ENCODE measurements around the gene ADGRB2. TPM values are rescaled to one million over a fixed set of nuclear protein-coding genes. Genes with fewer than 3 reads are reported as not detected.

ADGRB2 gene
- total RNA-seq, 1 experiment from 2014 or later = 10.9 TPM

DNA sequence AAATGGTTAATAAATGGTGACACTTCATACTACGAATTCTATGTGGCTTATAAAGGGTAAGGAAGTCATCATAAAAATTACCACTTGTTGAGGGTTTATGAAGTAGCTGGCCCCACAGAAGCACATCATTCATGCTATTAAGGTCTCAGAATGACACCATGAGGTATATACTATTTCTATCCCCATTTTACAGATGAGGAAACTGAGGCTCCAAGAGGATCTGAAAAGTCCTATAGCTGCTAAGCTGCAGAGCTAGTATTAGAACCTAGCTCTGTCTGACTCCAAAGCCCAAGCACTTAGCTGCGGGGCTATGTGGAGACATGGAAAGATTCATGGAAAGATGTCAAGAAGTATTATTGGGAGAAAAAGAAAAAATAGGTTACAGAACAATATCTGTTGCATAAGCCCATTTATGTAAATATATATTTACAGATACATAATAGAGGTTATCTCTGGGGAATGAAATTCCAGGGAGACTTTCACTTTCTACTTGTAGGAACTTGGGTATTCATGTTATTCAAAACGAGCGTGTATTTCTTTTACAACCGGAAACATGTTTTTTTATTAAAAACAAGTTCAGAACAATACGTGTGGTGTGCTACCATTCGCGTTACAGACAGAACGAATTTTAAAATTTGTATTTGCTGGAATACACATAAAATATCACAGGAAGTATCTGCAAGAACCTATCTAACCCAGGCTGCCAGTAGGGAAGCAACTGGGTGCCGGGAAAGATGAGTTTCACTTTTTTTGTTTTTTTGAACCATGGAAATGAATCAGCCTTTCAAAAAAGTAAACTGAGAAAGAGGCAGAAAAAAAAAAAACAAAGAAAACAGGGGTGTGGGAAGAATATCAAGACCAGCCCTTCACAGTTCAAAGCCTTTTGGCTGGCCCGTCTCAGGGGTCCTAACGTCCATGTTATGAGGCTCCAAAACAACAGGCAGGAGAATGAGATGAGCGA lies 38.3 kb upstream of the ADGRB2 start:
- Histone ChIP-seq H3K9me3 (ENCODE audit: control insufficient read depth, low read depth, low read length) (no peaks in the 10 kb centered on the region), H3K4me1 (ENCODE audit: insufficient read depth, low read length) (no peaks in the 10 kb centered on the region), H3K56ac (ENCODE audit: insufficient read length, low read depth, low read length) (no peak overlapping the region), H3K4ac (ENCODE audit: low read depth, low read length) (no peak overlapping the region), H3K9ac (ENCODE audit: extremely low read depth, insufficient read length, low read length) (no peak overlapping the region), H3K18ac (ENCODE audit: insufficient read length, low read depth, low read length) (no peak overlapping the region), H4K20me1 (ENCODE audit: control insufficient read depth, insufficient read depth, insufficient read length) (no peaks in the 10 kb centered on the region), H2BK5ac (ENCODE audit: insufficient read length, low read length) (no peak overlapping the region), H2AFZ (ENCODE audit: low read length) (no peak overlapping the region), H3K4me2 (ENCODE audit: insufficient read depth, insufficient read length, low read length) (no peak overlapping the region), H3K23me2 (ENCODE audit: insufficient read length, low read depth, low read length, poor library complexity, severe bottlenecking) (no peaks in the 10 kb centered on the region), H3K14ac (ENCODE audit: insufficient read depth, low read length) (no peak overlapping the region), H4K5ac (ENCODE audit: insufficient read length, low read depth, low read length) (no peak overlapping the region), H2BK20ac (ENCODE audit: low read depth, low read length, poor library complexity, severe bottlenecking) (no peak overlapping the region), H2AK5ac (ENCODE audit: insufficient read length, low read length) (no peak overlapping the region), H2BK120ac (ENCODE audit: low read depth, low read length, poor library complexity, severe bottlenecking) (no peak overlapping the region), H3K23ac (ENCODE audit: insufficient read length, low read depth, low read length) (no peak overlapping the region), H3K27me3 (ENCODE audit: insufficient read depth, low read length) (no peaks in the 10 kb centered on the region), H4K8ac (replicated peaks; ENCODE audit: insufficient read length, low read depth, low read length) (no peak overlapping the region), H3T11ph (ENCODE audit: low read length) (no peak overlapping the region), H2BK12ac (ENCODE audit: insufficient read length, low read depth, low read length) (no peak overlapping the region), H2BK15ac (ENCODE audit: low read depth, low read length) (no peak overlapping the region), H4K91ac (ENCODE audit: insufficient read length, low read depth, low read length) (no peak overlapping the region), H3K79me1 (ENCODE audit: insufficient read depth, low read depth, low read length, poor library complexity, severe bottlenecking) (no peaks in the 10 kb centered on the region), H3K79me2 (ENCODE audit: insufficient read depth, low read length) (no peaks in the 10 kb centered on the region), H3K27ac (ENCODE audit: insufficient read length, low read depth, low read length) (no peak overlapping the region)
- Mint-ChIP-seq H3K27me3 (ENCODE audit: low read depth) (no peaks in the 10 kb centered on the region; the same call in 1 of the 2 replicates), H3K36me3 (ENCODE audit: insufficient read depth in 1 of 3, low read depth in 3 of 3) (no peaks in the 10 kb centered on the region), H3K27ac (peak overlapping the region in 1 of 3 experiments; percentile 29; a peak in 1 of 7 replicates), H3K9me3 (peaks cover 4 to 6% of the 10 kb centered on the region in 2 experiments; a peak in 4 of 5 replicates), H3K4me1 (peaks cover 17 to 38% of the 10 kb centered on the region in 2 experiments), H3K4me3 (no peak overlapping the region)
- DNase-seq = no peak
- no CpG with 5 or more reads among the region's 13 CpGs for WGBS (ENCODE audit: extremely low coverage, insufficient read length, low lambda C conversion rate)
- no peak for TF ChIP-seq CTCF (conservative IDR thresholded peaks at IDR 0.05)
